ENCODE measurements around the gene FAM184B.

The FAM184B gene

GRCh38 chr4:17613761-17614415, 167.5 kb downstream of the FAM184B start:
- H3K4me3 ChIP-seq (ENCODE audit: low read length in 2 of 2), result peak overlapping the region; percentile 81 to 96
- no peak overlapping the region for H3K4ac ChIP-seq (ENCODE audit: low read length)
- H3K14ac ChIP-seq (ENCODE audit: low read length), result no peak overlapping the region
- H4K91ac ChIP-seq (ENCODE audit: low read depth, low read length, poor library complexity), result no peak overlapping the region
- no peak overlapping the region for H3K27ac ChIP-seq (replicated peaks; ENCODE audit: low read length)
- H4K8ac ChIP-seq (ENCODE audit: low read depth, low read length), result no peak overlapping the region
- H2BK5ac ChIP-seq (ENCODE audit: low read length), result no peak overlapping the region
- no peak overlapping the region for H3K18ac ChIP-seq (ENCODE audit: low read length)
- H3K79me1 ChIP-seq (ENCODE audit: low read depth, low read length), result peaks cover 8% of the 10 kb centered on the region
- no peaks in the 10 kb centered on the region for H3K9me3 ChIP-seq (replicated peaks in 1 of 2; ENCODE audit: control insufficient read depth in 2 of 2, insufficient read depth in 1 of 2, low read depth in 1 of 2, low read length in 2 of 2)
- no peak overlapping the region for H3K9ac ChIP-seq (ENCODE audit: low read depth, low read length, poor library complexity)
- no peak overlapping the region for H2BK12ac ChIP-seq (ENCODE audit: low read length)
- no peak overlapping the region for H3K23ac ChIP-seq (ENCODE audit: low read depth, low read length, poor library complexity)
- peak overlapping the region; percentile 88 for H2AFZ ChIP-seq (ENCODE audit: low read length)
- peaks cover 6 to 27% of the 10 kb centered on the region in 2 donors for H3K36me3 ChIP-seq (replicated peaks in 1 of 2; ENCODE audit: control insufficient read depth in 2 of 2, insufficient read depth in 2 of 2, low read length in 2 of 2)
- peak overlapping the region; percentile 68 for H3K4me2 ChIP-seq (ENCODE audit: insufficient read depth, low read length, poor library complexity, severe bottlenecking)
- no peak overlapping the region for H2AK5ac ChIP-seq (ENCODE audit: low read depth, low read length)
- H2BK120ac ChIP-seq (ENCODE audit: low read depth, low read length), result no peak overlapping the region
- H3K4me1 ChIP-seq (ENCODE audit: control insufficient read depth in 2 of 2, insufficient read depth in 1 of 2, low read depth in 1 of 2, low read length in 2 of 2), result no peaks in the 10 kb centered on the region
- WGBS, 2 donors (ENCODE audit: extremely low coverage in 2 of 2, insufficient read length in 2 of 2, insufficient replicate concordance in 1 of 2), result no CpG with 5 or more reads among the region's 23 CpGs
- H2BK15ac ChIP-seq (ENCODE audit: low read length), result no peak overlapping the region
- H3K27me3 ChIP-seq (ENCODE audit: control insufficient read depth in 3 of 3, insufficient read depth in 3 of 3, low read depth in 1 of 3, low read length in 3 of 3), result no peaks in the 10 kb centered on the region
- DNase-seq (ENCODE audit: low spot score), result peak; percentile 3

GRCh38 chr4:17605236-17605635, 176.2 kb downstream of the FAM184B start:
- Histone ChIP-seq H3K9me3 (replicated peaks in 1 of 2; ENCODE audit: control insufficient read depth in 2 of 2, insufficient read depth in 1 of 2, low read depth in 1 of 2, low read length in 2 of 2) (no peaks in the 10 kb centered on the region), H3K36me3 (replicated peaks in 1 of 2; ENCODE audit: control insufficient read depth in 2 of 2, insufficient read depth in 2 of 2, low read length in 2 of 2) (peaks cover 12 to 62% of the 10 kb centered on the region in 2 donors), H2BK120ac (ENCODE audit: low read depth, low read length) (no peak overlapping the region), H4K91ac (ENCODE audit: low read depth, low read length, poor library complexity) (no peak overlapping the region), H4K8ac (ENCODE audit: low read depth, low read length) (no peak overlapping the region), H2AK5ac (ENCODE audit: low read depth, low read length) (no peak overlapping the region), H3K4me3 (ENCODE audit: low read length in 2 of 2) (no peak overlapping the region), H2BK12ac (ENCODE audit: low read length) (no peak overlapping the region), H3K9ac (ENCODE audit: low read depth, low read length, poor library complexity) (peak overlapping the region; percentile 60), H3K14ac (ENCODE audit: low read length) (no peak overlapping the region), H3K18ac (ENCODE audit: low read length) (no peak overlapping the region), H3K27ac (replicated peaks; ENCODE audit: low read length) (no peak overlapping the region), H3K4me1 (ENCODE audit: control insufficient read depth in 2 of 2, insufficient read depth in 1 of 2, low read depth in 1 of 2, low read length in 2 of 2) (no peaks in the 10 kb centered on the region), H3K79me1 (ENCODE audit: low read depth, low read length) (no peaks in the 10 kb centered on the region), H2AFZ (ENCODE audit: low read length) (no peak overlapping the region), H3K27me3 (ENCODE audit: control insufficient read depth in 3 of 3, insufficient read depth in 3 of 3, low read depth in 1 of 3, low read length in 3 of 3) (no peaks in the 10 kb centered on the region), H3K4ac (ENCODE audit: low read length) (no peak overlapping the region), H3K23ac (ENCODE audit: low read depth, low read length, poor library complexity) (peak overlapping the region; percentile 55), H2BK15ac (ENCODE audit: low read length) (no peak overlapping the region), H3K4me2 (ENCODE audit: insufficient read depth, low read length, poor library complexity, severe bottlenecking) (no peak overlapping the region), H2BK5ac (ENCODE audit: low read length) (peak overlapping the region; percentile 24)
- DNase-seq (ENCODE audit: low spot score), result no peak
- no CpG with 5 or more reads among the region's 3 CpGs for WGBS, 2 donors (ENCODE audit: extremely low coverage in 2 of 2, insufficient read length in 2 of 2, insufficient replicate concordance in 1 of 2)

- H3K36me3 ChIP-seq (replicated peaks in 1 of 2; ENCODE audit: control insufficient read depth in 2 of 2, insufficient read depth in 2 of 2, low read length in 2 of 2), result peaks cover 21 to 72% of the 10 kb centered on the region in 2 donors
- H3K4me3 ChIP-seq (ENCODE audit: low read length in 2 of 2), result no peak overlapping the region
- H3K4me1 ChIP-seq (ENCODE audit: control insufficient read depth in 2 of 2, insufficient read depth in 1 of 2, low read depth in 1 of 2, low read length in 2 of 2), result no peaks in the 10 kb centered on the region
- no peak overlapping the region for H3K9ac ChIP-seq (ENCODE audit: low read depth, low read length, poor library complexity)
- no peak for DNase-seq (ENCODE audit: low spot score)
- H3K23ac ChIP-seq (ENCODE audit: low read depth, low read length, poor library complexity), result no peak overlapping the region
- no peak overlapping the region for H2BK5ac ChIP-seq (ENCODE audit: low read length)
- H3K79me1 ChIP-seq (ENCODE audit: low read depth, low read length), result no peaks in the 10 kb centered on the region
- H3K27ac ChIP-seq (replicated peaks; ENCODE audit: low read length), result no peak overlapping the region
- no peak overlapping the region for H3K14ac ChIP-seq (ENCODE audit: low read length)
- H3K27me3 ChIP-seq (ENCODE audit: control insufficient read depth in 3 of 3, insufficient read depth in 3 of 3, low read depth in 1 of 3, low read length in 3 of 3), result no peaks in the 10 kb centered on the region
- H4K91ac ChIP-seq (ENCODE audit: low read depth, low read length, poor library complexity), result no peak overlapping the region
- no CpG with 5 or more reads among the region's 1 CpG for WGBS, 2 donors (ENCODE audit: extremely low coverage in 2 of 2, insufficient read length in 2 of 2, insufficient replicate concordance in 1 of 2)
- H3K4ac ChIP-seq (ENCODE audit: low read length), result no peak overlapping the region
- no peak overlapping the region for H2BK12ac ChIP-seq (ENCODE audit: low read length)
- H2AK5ac ChIP-seq (ENCODE audit: low read depth, low read length), result no peak overlapping the region
- no peak overlapping the region for H2AFZ ChIP-seq (ENCODE audit: low read length)
- no peaks in the 10 kb centered on the region for H3K9me3 ChIP-seq (replicated peaks in 1 of 2; ENCODE audit: control insufficient read depth in 2 of 2, insufficient read depth in 1 of 2, low read depth in 1 of 2, low read length in 2 of 2)
- H4K8ac ChIP-seq (ENCODE audit: low read depth, low read length), result no peak overlapping the region
- no peak overlapping the region for H2BK120ac ChIP-seq (ENCODE audit: low read depth, low read length)
- no peak overlapping the region for H3K4me2 ChIP-seq (ENCODE audit: insufficient read depth, low read length, poor library complexity, severe bottlenecking)
- no peak overlapping the region for H3K18ac ChIP-seq (ENCODE audit: low read length)
- H2BK15ac ChIP-seq (ENCODE audit: low read length), result no peak overlapping the region
These were observed 181.6 kb downstream of the FAM184B start for GRCh38 chr4:17599826-17600225.

GRCh38 chr4:17597517-17597916, 183.9 kb downstream of the FAM184B start:
- no peak overlapping the region for H3K27ac ChIP-seq (replicated peaks; ENCODE audit: low read length)
- no peak overlapping the region for H3K4ac ChIP-seq (ENCODE audit: low read length)
- H2AFZ ChIP-seq (ENCODE audit: low read length), result no peak overlapping the region
- H3K18ac ChIP-seq (ENCODE audit: low read length), result no peak overlapping the region
- H3K23ac ChIP-seq (ENCODE audit: low read depth, low read length, poor library complexity), result no peak overlapping the region
- H3K4me3 ChIP-seq (ENCODE audit: low read length in 2 of 2), result no peak overlapping the region
- H2BK120ac ChIP-seq (ENCODE audit: low read depth, low read length), result no peak overlapping the region
- DNase-seq (ENCODE audit: low spot score), result no peak
- H3K9ac ChIP-seq (ENCODE audit: low read depth, low read length, poor library complexity), result no peak overlapping the region
- peaks cover 21 to 81% of the 10 kb centered on the region in 2 donors for H3K36me3 ChIP-seq (replicated peaks in 1 of 2; ENCODE audit: control insufficient read depth in 2 of 2, insufficient read depth in 2 of 2, low read length in 2 of 2)
- no peak overlapping the region for H2BK15ac ChIP-seq (ENCODE audit: low read length)
- no peaks in the 10 kb centered on the region for H3K79me1 ChIP-seq (ENCODE audit: low read depth, low read length)
- no peaks in the 10 kb centered on the region for H3K9me3 ChIP-seq (replicated peaks in 1 of 2; ENCODE audit: control insufficient read depth in 2 of 2, insufficient read depth in 1 of 2, low read depth in 1 of 2, low read length in 2 of 2)
- H3K14ac ChIP-seq (ENCODE audit: low read length), result no peak overlapping the region
- no peaks in the 10 kb centered on the region for H3K4me1 ChIP-seq (ENCODE audit: control insufficient read depth in 2 of 2, insufficient read depth in 1 of 2, low read depth in 1 of 2, low read length in 2 of 2)
- no peak overlapping the region for H2AK5ac ChIP-seq (ENCODE audit: low read depth, low read length)
- no peaks in the 10 kb centered on the region for H3K27me3 ChIP-seq (ENCODE audit: control insufficient read depth in 3 of 3, insufficient read depth in 3 of 3, low read depth in 1 of 3, low read length in 3 of 3)
- no peak overlapping the region for H4K8ac ChIP-seq (ENCODE audit: low read depth, low read length)
- H2BK5ac ChIP-seq (ENCODE audit: low read length), result no peak overlapping the region
- no CpG with 5 or more reads among the region's 7 CpGs for WGBS, 2 donors (ENCODE audit: extremely low coverage in 2 of 2, insufficient read length in 2 of 2, insufficient replicate concordance in 1 of 2)
- no peak overlapping the region for H4K91ac ChIP-seq (ENCODE audit: low read depth, low read length, poor library complexity)
- H3K4me2 ChIP-seq (ENCODE audit: insufficient read depth, low read length, poor library complexity, severe bottlenecking), result no peak overlapping the region
- no peak overlapping the region for H2BK12ac ChIP-seq (ENCODE audit: low read length)
